Measurements from ENCODE around the gene ITM2C.

Gene ITM2C

GRCh38 chr2:230865307-230865765 lies 594 bp downstream of the ITM2C start:
- Mint-ChIP-seq H3K27me3 (ENCODE audit: low read depth) (peaks cover 62% of the 10 kb centered on the region), H3K4me3 (peak overlapping the region; percentile 44), H3K36me3 (ENCODE audit: low read depth) (no peaks in the 10 kb centered on the region), H3K4me1 (ENCODE audit: low read depth) (peaks cover 17% of the 10 kb centered on the region), H3K9me3 (no peaks in the 10 kb centered on the region), H3K27ac (no peak overlapping the region)

DNA sequence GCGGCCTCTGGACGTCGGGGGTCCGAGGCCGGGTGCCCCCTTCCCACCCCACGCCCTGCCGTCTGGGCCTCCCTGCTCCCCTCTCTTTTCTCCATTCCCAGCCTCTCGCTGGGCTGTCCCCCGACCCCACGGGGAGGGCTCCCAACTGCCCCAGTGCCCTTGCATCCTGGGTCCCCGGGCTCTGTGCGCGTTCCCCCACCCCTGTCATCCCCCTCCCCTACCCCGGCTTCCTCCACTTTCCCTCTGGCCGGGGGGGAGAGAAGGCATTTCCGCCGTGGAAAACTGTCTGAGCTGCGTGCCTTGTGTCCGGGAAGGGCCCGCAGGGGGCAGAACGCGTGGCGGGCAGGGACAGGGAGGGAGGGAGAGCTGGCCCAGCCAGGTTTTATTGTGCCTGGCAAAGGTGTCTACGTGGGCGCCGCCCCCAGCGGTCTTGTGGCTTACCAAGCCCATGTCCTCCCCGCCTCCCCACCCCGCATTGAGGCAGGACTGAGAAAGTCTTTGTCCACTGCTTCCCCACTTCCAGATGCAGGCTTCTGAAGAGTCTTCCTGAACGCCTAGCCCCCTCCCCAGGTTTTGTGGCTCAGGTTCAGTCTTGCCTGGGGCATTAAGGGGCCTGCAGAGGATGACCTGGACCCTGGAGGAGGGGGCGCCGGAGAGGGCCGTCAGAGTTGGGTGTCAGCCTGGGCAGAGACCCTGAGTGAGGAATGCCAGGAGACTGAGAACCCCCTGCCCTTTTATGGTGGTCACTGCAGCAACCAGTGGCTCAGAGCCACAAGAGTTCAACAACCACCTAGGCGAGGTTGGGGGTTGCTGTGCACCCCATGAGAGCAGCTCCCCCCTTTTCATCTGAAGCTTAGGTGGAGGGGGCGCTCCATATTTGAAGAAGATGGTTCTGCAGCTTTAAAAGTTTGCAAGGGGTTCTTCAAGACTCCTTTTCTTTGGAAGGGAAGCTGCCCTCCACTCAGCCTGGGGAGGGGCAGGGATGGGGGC lies 1.3 kb downstream of the ITM2C start:
- Mint-ChIP-seq H3K27me3 (ENCODE audit: low read depth) (peaks cover 58% of the 10 kb centered on the region), H3K27ac (no peak overlapping the region), H3K4me3 (peak overlapping the region; percentile 44), H3K36me3 (ENCODE audit: low read depth) (no peaks in the 10 kb centered on the region), H3K4me1 (ENCODE audit: low read depth) (peaks cover 17% of the 10 kb centered on the region), H3K9me3 (no peaks in the 10 kb centered on the region)

GRCh38 chr2:230866756-230867523 lies 2.2 kb downstream of the ITM2C start:
- H3K9me3 Mint-ChIP-seq, result no peaks in the 10 kb centered on the region
- no peaks in the 10 kb centered on the region for H3K36me3 Mint-ChIP-seq (ENCODE audit: low read depth)
- H3K27ac Mint-ChIP-seq, result no peak overlapping the region
- peak overlapping the region; percentile 54 for H3K4me3 Mint-ChIP-seq
- H3K4me1 Mint-ChIP-seq (ENCODE audit: low read depth), result peaks cover 11% of the 10 kb centered on the region
- peaks cover 50% of the 10 kb centered on the region for H3K27me3 Mint-ChIP-seq (ENCODE audit: low read depth)

DNA sequence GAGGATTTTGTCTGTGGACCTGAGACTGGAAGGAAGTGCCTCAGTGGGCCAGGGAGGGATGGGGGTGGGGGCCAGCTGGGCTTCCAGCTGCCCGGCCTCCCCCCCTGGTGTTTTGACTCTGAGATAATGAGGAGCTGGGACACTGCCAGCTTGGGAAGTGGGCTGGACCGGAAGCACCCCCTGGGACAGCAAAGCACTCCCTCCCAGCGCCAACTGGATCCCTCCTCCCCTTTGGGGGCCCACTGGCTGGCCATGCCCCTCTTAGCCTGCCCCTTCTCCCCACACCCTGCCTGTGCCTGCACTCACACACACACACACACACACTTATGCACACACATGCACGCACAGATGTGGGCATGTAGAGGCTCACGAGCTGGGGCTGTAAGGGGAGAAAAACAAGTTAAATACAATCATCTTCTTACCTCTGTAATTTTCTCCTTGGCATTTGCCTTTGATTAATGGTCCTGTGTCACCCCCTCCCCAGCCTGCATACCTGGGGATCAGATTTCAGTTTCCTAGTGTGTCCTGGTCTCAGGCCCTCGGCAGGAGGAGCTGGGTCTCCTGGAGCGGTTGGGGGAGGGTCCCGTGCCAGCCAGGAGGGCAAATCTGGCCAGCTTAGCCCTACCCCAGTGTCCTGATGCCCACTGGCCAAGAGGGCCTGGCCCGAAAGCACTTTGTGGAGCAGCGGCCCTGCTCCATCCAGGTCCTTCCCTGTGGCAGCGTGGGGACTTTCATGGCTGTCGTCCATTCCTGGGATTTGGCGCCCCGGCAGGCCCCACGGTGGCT lies 3.6 kb downstream of the ITM2C start:
- Mint-ChIP-seq H3K27me3 (ENCODE audit: low read depth) (peaks cover 38% of the 10 kb centered on the region), H3K9me3 (no peaks in the 10 kb centered on the region), H3K4me1 (ENCODE audit: low read depth) (peaks cover 15% of the 10 kb centered on the region), H3K36me3 (ENCODE audit: low read depth) (no peaks in the 10 kb centered on the region), H3K4me3 (no peak overlapping the region), H3K27ac (no peak overlapping the region)

DNA sequence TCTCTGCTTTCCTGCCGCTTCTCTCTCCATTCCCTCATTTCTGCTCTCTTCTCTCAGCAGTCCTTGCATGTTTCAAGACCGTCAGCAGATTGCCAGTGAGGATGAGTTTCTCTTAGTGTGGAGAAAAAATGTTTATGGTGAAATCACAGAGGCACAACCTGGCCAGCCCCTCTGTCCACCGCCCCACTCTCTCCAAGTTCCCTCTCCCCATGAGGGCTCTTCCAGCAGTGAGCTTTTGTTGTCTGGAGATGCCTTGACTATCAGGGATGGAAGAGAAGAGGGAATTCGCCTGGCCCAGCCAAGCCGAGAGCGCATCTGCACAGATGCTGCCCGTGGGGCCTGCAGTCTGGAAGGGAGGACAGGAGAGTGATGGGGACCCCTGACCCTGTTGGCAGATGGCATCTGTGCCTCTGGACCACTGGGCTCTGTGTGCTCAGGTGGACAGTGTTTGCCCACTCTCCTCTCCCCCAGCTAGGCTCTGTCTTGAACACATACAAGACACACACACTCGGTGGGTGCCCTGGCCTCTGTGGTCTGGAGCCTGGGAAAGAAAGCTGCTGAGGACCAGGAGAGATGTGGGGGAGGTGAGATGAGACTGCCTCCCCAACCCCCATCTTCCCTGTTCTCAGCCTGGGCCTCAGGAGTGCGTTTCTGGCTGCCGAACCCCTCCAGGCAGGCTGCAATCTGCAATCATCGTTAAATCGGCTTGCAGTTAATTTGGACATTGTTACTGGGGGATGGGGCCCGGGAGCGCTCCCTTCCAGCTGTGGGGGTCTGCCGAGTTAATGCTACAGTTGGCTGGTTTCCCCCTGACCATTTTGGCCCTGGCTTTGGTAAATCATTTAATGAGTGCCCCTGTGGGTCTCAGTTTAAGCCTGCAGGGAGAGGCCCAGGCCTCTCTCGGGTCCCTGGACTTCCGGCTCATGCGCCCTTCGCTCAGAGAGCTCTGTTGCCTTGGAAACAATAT lies 4.5 kb downstream of the ITM2C start:
- Mint-ChIP-seq H3K36me3 (ENCODE audit: low read depth) (no peaks in the 10 kb centered on the region), H3K27me3 (ENCODE audit: low read depth) (peaks cover 31% of the 10 kb centered on the region), H3K27ac (no peak overlapping the region), H3K4me1 (ENCODE audit: low read depth) (peaks cover 10% of the 10 kb centered on the region), H3K4me3 (no peak overlapping the region), H3K9me3 (no peaks in the 10 kb centered on the region)

DNA sequence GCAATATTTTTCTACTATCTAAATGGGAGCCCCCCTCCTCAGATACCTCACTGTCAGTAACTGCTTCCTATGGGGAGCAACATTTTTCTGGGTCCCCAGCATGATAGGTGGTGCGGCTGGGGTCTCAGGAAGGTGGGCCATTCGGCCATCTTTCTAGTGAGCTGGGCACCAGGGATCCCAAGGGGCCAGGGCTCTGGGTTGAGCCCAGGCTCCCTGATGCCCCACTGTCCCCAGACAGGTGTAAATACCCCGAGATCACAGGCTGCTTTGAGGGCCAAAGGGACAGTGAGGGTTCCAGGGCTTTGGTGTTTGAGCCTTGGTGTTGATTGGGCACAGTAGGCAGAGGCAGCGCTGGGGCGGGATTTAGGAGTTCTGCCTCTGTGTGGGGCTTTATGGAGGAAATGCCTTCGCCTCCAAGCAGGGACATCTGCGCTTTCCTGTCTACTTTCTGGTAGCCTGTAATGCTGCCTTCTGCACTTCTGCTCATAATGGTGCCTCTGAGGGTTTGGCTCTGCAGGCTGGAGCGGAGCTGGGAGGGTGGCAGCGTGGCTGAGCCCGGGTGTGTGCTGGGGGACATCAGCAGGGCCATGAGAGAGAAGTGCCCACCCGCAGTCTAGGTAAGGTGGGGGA lies 5.3 kb downstream of the ITM2C start:
- H3K27ac Mint-ChIP-seq, result no peak overlapping the region
- H3K36me3 Mint-ChIP-seq (ENCODE audit: low read depth), result no peaks in the 10 kb centered on the region
- peaks cover 25% of the 10 kb centered on the region for H3K27me3 Mint-ChIP-seq (ENCODE audit: low read depth)
- peaks cover 7% of the 10 kb centered on the region for H3K4me1 Mint-ChIP-seq (ENCODE audit: low read depth)
- no peak overlapping the region for H3K4me3 Mint-ChIP-seq
- H3K9me3 Mint-ChIP-seq, result no peaks in the 10 kb centered on the region

GRCh38 chr2:230870544-230871360 lies 6.0 kb downstream of the ITM2C start:
- peaks cover 20% of the 10 kb centered on the region for H3K27me3 Mint-ChIP-seq (ENCODE audit: low read depth)
- no peaks in the 10 kb centered on the region for H3K36me3 Mint-ChIP-seq (ENCODE audit: low read depth)
- peaks cover 7% of the 10 kb centered on the region for H3K4me1 Mint-ChIP-seq (ENCODE audit: low read depth)
- no peak overlapping the region for H3K27ac Mint-ChIP-seq
- no peak overlapping the region for H3K4me3 Mint-ChIP-seq
- H3K9me3 Mint-ChIP-seq, result no peaks in the 10 kb centered on the region

DNA sequence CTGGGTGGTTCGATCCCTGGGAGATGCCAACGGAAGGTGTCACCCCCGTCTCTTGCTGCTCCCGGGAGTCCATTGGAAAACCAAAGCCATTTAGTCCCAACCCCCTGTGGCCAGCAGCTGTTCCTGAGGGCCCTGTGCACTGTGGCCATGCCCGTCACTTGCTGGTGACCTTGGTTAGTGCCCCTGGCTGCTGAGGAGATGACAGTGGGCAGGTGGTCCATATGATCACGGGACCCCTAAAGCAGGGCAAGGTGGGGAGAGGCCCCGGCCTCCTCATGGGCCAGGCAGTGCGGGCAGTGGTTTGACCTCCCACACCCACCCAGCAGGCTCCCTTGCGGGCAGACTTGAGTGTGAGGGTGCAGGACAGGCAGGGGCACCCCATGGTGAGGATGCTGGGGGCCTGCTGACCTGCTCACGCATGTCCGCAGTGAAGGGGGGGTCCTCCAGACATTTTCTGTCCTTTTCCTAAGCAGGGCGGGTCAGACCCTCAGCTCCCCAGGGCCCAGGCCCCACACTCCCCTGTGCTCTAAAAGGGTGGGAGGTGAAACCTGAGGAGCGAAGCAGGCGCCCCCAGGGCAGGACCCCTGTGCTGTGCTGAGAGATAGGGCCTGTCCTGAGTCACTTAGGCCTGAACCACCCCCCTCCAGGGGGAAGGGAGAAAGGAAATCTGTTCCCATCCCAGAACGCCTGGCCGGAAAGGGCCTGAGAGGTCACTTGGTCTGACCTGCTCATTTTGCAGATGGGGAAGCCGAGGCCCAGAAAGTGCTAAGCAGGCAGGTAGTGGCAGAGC lies 6.8 kb downstream of the ITM2C start:
- Mint-ChIP-seq H3K27ac (no peak overlapping the region), H3K9me3 (no peaks in the 10 kb centered on the region), H3K4me3 (no peak overlapping the region), H3K27me3 (ENCODE audit: low read depth) (peaks cover 15% of the 10 kb centered on the region), H3K4me1 (ENCODE audit: low read depth) (peaks cover 7% of the 10 kb centered on the region), H3K36me3 (ENCODE audit: low read depth) (no peaks in the 10 kb centered on the region)

- no peak overlapping the region for H3K4me3 Mint-ChIP-seq
- no peak overlapping the region for H3K27ac Mint-ChIP-seq
- peaks cover 7% of the 10 kb centered on the region for H3K27me3 Mint-ChIP-seq (ENCODE audit: low read depth)
- no peaks in the 10 kb centered on the region for H3K9me3 Mint-ChIP-seq
- H3K4me1 Mint-ChIP-seq (ENCODE audit: low read depth), result peaks cover 4% of the 10 kb centered on the region
- no peaks in the 10 kb centered on the region for H3K36me3 Mint-ChIP-seq (ENCODE audit: low read depth)
Measured at GRCh38 chr2:230872151-230872967, 7.6 kb downstream of the ITM2C start.

GRCh38 chr2:230872968-230873660 lies 8.4 kb downstream of the ITM2C start:
- Mint-ChIP-seq H3K36me3 (ENCODE audit: low read depth) (no peaks in the 10 kb centered on the region), H3K9me3 (no peaks in the 10 kb centered on the region), H3K4me1 (ENCODE audit: low read depth) (peaks cover 4% of the 10 kb centered on the region), H3K4me3 (no peak overlapping the region), H3K27ac (no peak overlapping the region), H3K27me3 (ENCODE audit: low read depth) (peaks cover 7% of the 10 kb centered on the region)

All from T-helper 1 cell treated with Interleukin-12 subunit alpha and Interleukin-12 subunit beta and Interleukin-4 antibody, amounts not matched to agents 30 μg/mL and 1 μg/mL, for 36 hours (primary cell).